ENCODE data around the gene DACT3.

The DACT3 gene

GRCh38 chr19:46621191-46622117 is 39.5 kb downstream of the DACT3 start:
- TF ChIP-seq CTCF (IDR thresholded peaks at IDR 0.05; ENCODE audit: low read depth, low read length, missing control alignments), result peak; percentile 18
- in situ Hi-C loops (cut with HindIII; ENCODE audit: low sequenced_read_pairs), result no loop called here
- H3K4me3 ChIP-seq (ENCODE audit: low read depth, low read length), result no peak overlapping the region
- no peak for DNase-seq (ENCODE audit: low read depth)

GRCh38 chr19:46620716-46621115 is 40.3 kb downstream of the DACT3 start:
- no peak for DNase-seq (ENCODE audit: low read depth)
- in situ Hi-C loops (cut with HindIII; ENCODE audit: low sequenced_read_pairs), result no loop called here
- no peak for TF ChIP-seq CTCF (IDR thresholded peaks at IDR 0.05; ENCODE audit: low read depth, low read length, missing control alignments)
- no peak overlapping the region for H3K4me3 ChIP-seq (ENCODE audit: low read depth, low read length)

GRCh38 chr19:46620267-46620666 is 40.7 kb downstream of the DACT3 start:
- in situ Hi-C loops (cut with HindIII; ENCODE audit: low sequenced_read_pairs), result no loop called here
- DNase-seq (ENCODE audit: low read depth), result no peak
- no peak overlapping the region for H3K4me3 ChIP-seq (ENCODE audit: low read depth, low read length)
- no peak for TF ChIP-seq CTCF (IDR thresholded peaks at IDR 0.05; ENCODE audit: low read depth, low read length, missing control alignments)

- DNase-seq (ENCODE audit: low read depth), result no peak
- in situ Hi-C loops (cut with HindIII; ENCODE audit: low sequenced_read_pairs), result no loop called here
- TF ChIP-seq CTCF (IDR thresholded peaks at IDR 0.05; ENCODE audit: low read depth, low read length, missing control alignments), result no peak
Measured at GRCh38 chr19:46618670-46619231, 42.2 kb downstream of the DACT3 start.

GRCh38 chr19:46617601-46618000 is 43.4 kb downstream of the DACT3 start:
- no peak for DNase-seq (ENCODE audit: low read depth)
- H3K4me3 ChIP-seq (ENCODE audit: low read depth, low read length), result no peak overlapping the region
- in situ Hi-C loops (cut with HindIII; ENCODE audit: low sequenced_read_pairs), result no loop called here
- TF ChIP-seq CTCF (IDR thresholded peaks at IDR 0.05; ENCODE audit: low read depth, low read length, missing control alignments), result no peak

More at GRCh38 chr19:46618670-46619231, 42.2 kb downstream of the DACT3 start:
- no peak overlapping the region for H3K4me3 ChIP-seq (ENCODE audit: low read depth, low read length)

GRCh38 chr19:46616631-46617322 is 44.2 kb downstream of the DACT3 start:
- no peak overlapping the region for H3K4me3 ChIP-seq (ENCODE audit: low read depth, low read length)
- peak; percentile 32 for TF ChIP-seq CTCF (IDR thresholded peaks at IDR 0.05; ENCODE audit: low read depth, low read length, missing control alignments)
- no peak for DNase-seq (ENCODE audit: low read depth)
- in situ Hi-C loops (cut with HindIII; ENCODE audit: low sequenced_read_pairs), result no loop called here
